SIG-M5 treated with dmso at 0.1 percent for 504 hours (cell line): ENCODE results near the gene ANKRD65.
"Not testable (repeated sequence)": the region's sequence is repeated elsewhere in the genome, so short reads cannot be mapped to it uniquely, and the experiment has no call there.

Experiments used
- DNase-seq: peaks from one replicate; lab custom pipeline; 2025; ENCODE audit not compliant: unreplicated experiment; lab: John Stamatoyannopoulos, UW

Gene ANKRD65

DNA sequence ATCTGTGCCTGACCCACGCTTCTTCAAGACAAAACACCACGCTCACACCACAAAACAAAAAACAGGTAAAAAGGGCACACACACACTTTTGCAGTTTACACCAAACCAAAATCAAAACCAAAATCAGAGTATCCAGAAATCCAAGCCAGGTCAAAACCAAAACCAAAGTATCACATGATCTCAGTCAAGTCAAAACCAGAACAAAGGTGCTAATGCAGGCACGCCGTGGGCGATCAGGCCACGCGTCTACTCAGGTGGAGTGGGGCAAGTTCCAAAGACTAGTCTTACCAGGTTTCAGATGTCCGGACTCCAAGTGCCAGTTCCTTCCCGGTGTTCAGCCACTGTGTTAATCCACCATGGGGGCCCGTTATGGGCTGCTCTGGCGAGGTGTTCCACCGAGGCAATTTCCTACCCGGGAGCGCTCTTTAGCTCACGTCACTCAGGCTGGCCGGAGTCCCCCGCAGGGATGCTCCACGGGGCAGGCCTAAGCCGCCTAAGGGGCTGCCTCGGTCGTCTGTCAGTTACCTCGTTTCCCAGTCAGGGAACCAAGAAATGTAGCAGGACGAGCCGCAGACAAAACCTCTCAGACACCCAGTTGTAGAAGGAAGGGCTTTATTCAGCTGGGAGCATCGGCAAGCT lies 3.1 kb downstream of the ANKRD65 start:
- DNase-seq: not testable (repeated sequence)

GRCh38 chr1:1417396-1417795 lies 3.7 kb downstream of the ANKRD65 start:
- DNase-seq: not testable (repeated sequence)

DNA sequence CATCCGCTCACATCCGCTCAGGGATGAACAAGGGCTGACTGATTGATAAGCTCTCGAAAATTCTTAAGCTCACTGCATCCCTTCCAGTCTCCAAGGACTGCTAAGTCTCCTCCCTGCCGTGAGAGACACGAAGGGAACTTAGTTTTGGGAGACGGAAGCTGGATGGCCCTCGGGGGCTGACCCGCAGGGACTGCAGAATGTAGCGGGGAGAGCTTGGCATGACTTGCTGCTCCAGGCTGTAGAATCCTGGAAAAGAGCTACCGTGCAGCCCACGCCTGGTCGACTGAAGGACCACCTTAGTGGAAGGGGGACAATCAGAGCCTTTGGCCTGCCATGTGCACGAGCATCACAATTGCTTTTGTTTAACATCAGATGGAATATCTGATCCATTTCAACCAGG lies 5.3 kb downstream of the ANKRD65 start:
- no peak for DNase-seq

GRCh38 chr1:1412311-1412902 lies 8.7 kb downstream of the ANKRD65 start:
- DNase-seq: not testable (repeated sequence)

GRCh38 chr1:1411626-1412025 lies 9.4 kb downstream of the ANKRD65 start:
- no peak for DNase-seq

DNA sequence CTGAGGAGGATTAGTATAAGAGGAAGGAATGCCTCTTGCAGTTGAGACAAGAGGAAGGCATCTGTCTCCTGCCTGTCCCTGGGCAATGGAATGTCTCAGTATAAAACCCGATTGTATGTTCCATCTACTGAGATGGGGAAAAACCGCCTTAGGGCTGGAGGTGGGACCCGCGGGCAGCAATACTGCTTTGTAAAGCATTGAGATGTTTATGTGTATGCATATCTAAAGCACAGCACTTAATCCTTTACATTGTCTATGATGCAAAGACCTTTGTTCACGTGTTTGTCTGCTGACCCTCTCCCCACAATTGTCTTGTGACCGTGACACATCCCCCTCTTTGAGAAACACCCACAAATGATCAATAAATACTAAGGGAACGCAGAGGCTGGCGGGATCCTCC lies 10.8 kb downstream of the ANKRD65 start:
- not testable (repeated sequence) for DNase-seq

DNA sequence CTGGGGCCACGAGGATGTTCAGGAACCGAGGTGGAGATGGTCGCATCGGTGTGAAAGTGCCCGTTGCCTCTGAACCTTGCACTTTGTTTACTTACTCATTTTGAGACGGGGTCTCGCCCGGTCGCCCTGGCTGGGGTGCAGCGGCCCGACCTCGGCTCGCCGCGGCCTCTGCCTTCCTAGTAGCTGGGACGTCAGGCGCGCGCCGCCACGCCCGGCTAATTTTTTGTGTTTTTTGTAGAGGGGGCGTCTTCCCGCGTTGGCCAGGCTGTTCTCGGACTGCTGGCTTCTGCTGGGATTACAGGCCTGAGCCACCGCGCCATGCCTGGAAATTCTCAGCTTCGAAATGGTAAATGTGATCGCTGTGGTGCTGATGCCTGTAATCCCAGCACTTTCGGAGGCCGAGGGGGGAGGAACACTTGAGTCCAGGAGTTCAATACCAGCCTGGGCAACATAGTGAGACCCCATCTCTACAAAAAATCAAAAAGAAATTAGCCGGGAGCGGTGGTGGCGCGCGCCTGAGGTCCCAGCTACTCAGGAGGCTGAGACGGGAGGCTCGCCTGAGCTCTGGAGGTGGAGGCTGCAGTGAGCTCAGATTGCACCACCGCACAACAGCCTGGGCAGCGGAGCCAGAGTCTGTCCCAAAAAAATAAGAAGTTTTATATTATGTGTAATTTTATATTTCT lies 13.3 kb downstream of the ANKRD65 start:
- no peak for DNase-seq

- peak; percentile 88 for DNase-seq
Observed at GRCh38 chr1:1406821-1407635, 14.0 kb downstream of the ANKRD65 start, which contains the start of gene MRPL20. TSS of gene MRPL20 (minus strand) at chr1:1407293. CDS start at chr1:1407217, 76 bp downstream.

- DNase-seq: no peak
Observed at GRCh38 chr1:1406101-1406820, 14.8 kb downstream of the ANKRD65 start.

DNA sequence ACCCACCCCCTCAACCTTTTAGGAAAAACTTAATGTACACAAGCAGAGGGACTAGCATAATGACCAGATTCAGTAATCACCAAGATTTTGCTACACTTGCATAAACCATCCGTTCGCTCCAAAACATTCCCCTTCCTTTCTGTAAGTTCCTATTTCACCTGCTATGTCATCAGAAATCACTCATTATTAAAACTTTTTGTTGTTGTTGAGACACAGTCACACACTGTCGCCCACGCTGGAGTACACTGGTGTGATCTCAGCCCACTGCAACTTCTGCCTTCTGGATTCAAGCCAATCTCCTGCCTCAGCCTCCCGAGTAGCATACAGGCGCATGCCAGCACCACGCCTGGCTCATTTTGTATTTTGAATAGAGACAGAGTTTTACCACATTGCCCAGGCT lies 17.4 kb downstream of the ANKRD65 start:
- no peak for DNase-seq

- DNase-seq: not testable (repeated sequence)
Observed at GRCh38 chr1:1402901-1403392, 18.1 kb downstream of the ANKRD65 start.

GRCh38 chr1:1402072-1402900 lies 18.8 kb downstream of the ANKRD65 start:
- DNase-seq: peak; percentile 29

DNA sequence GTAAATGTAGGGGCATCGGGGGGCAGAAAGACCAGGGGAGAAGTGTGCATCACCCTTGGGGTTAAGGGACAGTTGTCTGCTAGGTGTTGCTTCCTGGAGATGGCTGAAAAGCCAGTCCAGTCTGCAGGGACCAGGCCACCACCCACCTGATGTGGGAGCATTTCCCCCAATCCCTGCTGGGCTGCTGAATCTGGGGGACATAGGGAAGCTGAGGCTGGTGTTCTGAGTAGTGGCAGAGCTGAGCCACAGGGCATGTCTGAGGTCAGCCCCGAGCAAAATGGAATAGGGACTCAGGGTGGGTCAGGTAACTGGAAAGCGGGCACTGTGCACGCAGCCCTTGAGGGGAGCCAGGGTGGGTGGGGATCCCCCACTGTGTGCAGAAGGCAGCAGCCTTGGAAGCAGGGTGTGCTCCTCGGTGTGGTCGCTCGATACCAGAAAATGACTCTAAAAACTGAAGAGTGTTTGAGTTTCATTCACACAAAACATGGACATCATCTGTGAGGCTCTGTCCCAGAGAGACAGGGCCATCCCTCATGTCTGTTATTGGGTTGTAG lies 19.5 kb downstream of the ANKRD65 start:
- DNase-seq: no peak

DNA sequence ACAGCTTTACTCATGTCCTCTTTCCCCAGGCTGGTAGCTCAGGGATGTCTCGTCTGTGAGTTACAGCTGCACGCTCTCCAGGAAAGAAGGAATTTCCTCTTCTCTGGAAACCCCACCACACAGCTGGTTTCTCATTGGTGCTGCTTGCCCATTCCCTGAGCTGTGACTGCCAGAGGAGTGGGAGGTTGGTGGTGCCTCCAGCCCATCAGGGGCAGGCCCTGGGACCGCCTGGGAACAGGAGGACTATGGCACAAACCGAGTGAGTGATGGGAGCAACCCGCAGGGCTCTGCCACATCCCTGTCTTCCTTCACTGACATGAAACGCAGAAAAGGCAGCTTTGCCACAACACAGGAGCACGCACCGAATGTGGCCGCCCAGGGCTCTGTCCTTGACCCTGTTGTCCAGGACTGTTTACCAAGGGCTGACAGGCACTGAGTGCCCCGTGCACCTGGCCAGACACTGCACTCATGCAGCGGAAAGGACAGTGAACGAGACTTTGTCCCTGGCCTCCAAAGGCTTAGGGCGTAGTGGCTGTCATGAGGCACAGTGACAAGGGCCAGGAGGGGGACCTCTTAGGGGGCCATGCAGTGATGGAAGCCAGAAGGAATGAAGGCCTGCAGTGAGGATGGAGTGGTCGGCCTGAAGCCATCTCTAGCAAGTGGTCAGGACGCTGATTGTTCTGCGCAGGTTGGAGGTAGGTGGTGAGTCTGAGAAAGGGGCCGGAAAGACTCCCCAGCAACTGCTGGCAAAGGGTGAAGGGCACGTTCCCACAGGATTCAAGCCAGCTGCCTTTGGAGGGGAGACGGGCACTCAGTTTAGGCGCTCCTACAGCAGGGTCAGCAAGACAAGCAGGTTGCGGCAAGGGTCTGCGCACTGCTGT lies 20.3 kb downstream of the ANKRD65 start:
- DNase-seq: no peak

DNA sequence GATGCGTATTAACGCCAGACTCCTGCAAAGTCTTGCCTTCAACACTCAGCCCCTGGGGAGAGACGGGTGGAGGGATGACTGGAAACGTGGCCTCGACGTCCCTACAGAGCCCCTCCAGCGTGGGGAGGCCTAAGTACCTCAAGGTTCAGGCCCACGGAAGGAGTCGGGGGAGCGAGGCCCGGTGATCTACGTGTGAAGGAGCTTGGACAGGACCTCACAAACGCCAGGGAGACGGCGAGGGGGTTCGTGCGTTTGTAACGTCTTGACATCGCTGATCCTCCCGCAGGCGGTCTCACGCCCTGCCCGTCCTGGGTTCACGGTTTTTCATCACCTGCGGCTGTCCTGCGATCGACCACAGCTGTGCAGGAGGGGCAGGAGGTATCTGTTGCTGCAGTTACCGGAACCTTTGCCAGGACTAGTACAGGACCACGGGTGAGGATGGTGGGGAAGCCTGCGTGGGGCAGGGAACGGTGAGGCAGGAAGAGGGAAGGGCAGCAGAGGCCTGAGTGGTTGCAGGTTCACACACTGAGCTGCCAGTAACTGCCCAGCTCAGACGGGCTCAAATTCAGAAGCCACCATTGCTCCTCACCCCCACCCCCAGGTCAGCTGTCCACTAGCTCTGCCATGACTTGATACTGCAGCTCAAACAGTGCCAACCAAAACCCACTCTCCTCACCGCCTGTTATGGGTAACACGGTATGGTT lies 21.1 kb downstream of the ANKRD65 start:
- DNase-seq: no peak

DNA sequence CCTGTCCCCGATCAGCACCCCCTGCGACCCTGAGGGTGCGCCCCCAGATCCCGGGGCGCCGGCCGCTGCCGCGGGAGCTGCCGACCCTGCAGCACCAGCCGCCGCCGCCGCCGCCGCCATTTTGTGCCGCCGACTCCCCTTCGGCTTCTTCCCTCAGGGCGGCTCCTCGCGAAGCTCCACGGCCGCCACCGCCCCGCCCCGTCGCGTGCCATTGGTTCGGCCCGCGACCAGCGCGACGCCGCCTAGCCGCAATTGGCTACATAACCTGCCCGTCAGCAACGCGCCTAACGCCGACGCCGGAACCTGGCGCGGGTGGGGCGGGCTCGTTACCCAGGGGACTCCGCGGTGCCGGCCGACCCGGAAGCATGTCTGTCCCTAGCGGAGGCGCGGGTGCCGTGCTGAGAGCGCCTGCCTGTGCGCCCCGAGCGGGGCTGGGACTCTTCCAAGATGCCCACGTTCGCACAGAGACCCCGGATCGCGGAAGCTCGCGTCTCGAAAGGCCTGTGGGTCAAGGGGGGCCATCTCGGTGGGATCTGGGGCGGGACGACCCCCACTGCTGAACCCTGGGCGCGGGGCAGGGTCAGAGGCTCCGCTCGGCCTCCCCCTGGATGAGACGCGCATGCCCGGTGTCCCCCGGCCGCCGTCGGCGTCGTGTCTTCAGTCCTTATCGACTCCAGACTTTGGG lies 21.7 kb downstream of the ANKRD65 start, which contains the start of gene CCNL2:
Gene CCNL2 (minus strand): TSS at position 149 of the 685 bp plus-strand sequence. CDS start 29 bp downstream, at position 120.
- peak; percentile 89 for DNase-seq

DNA sequence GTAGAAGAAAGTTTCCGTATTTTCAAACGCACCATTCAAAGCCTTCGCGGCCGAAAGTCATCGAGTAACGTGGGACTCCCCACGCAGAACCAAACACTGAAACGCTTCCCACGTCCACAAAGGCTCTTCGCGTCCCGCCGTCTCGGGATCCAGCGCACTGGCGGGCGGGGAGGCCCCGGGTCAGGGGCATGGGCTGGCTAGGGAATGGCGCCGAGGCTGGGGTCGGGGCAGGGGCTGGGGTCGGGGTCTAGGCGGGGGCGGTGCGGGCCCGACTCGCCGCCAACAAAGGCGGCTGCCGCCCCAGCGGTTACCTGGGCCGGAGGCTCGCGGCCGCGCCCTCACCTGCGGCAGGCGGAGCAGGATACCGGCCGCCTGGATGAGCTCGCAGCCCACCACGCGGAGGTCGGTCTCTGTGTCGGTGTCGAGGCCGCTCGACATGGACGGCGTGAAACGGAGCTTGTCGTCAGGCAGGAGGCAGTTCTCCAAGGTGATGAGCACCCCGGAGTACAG lies 22.3 kb downstream of the ANKRD65 start:
- no peak for DNase-seq
